Measurements from ENCODE around the gene SUGP2. TPM values are rescaled to one million over a fixed set of nuclear protein-coding genes. Genes with fewer than 3 reads are reported as not detected.

Gene SUGP2
- total and polyA plus RNA-seq, 9 of the 15 experiments (the other 6 are each of a cell fraction or from before 2014, with no cell fraction given): 13.1 to 101 (median 63.1) TPM

DNA sequence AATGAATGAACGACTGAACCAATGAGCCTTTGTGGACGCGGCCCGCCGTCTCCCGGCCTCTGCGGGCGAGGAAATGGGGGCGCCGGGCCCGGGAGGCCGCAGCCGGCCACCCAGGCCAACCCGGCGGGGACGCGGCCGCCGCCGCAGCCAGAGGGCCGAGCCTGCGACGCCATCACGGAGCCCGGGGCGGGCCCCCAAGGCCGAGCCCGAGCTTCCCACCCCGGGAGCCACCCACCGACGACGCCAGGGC lies 216 bp downstream of the SUGP2 start (continued):
- TF ChIP-seq ZNF280B (CRISPR knock-in tag; IDR thresholded peaks at IDR 0.05) (no peak), ZNF76 (CRISPR knock-in tag; IDR thresholded peaks at IDR 0.05; ENCODE audit: borderline replicate concordance) (no peak), SRF (CRISPR knock-in tag; IDR thresholded peaks at IDR 0.05) (0 out of 4 replicates have a peak, but pooled peaks of 1 of the 2 experiments have one; percentile 6), PHB2 (IDR thresholded peaks at IDR 0.05; ENCODE audit: low read depth) (no peak), ZNF77 (CRISPR knock-in tag; IDR thresholded peaks at IDR 0.05) (no peak), HLTF (IDR thresholded peaks at IDR 0.05) (no peak), ZNF584 (CRISPR knock-in tag; IDR thresholded peaks at IDR 0.05; ENCODE audit: low read depth) (no peak), POLR2A (conservative IDR thresholded peaks at IDR 0.05) (no peak), IFI16 (CRISPR knock-in tag; IDR thresholded peaks at IDR 0.05) (no peak), NONO (IDR thresholded peaks at IDR 0.05; ENCODE audit: low read depth in 2 of 2, low read length in 1 of 2) (peak; percentile 57 to 65; a peak in 3 of 4 replicates), HNRNPL (IDR thresholded peaks at IDR 0.05; ENCODE audit: low read depth, low read length) (no peak), SFPQ (IDR thresholded peaks at IDR 0.05; ENCODE audit: low read depth, low read length) (no peak), ZNF431 (CRISPR knock-in tag; IDR thresholded peaks at IDR 0.05) (no peak), LARP7 (IDR thresholded peaks at IDR 0.05) (no peak), TFAM (CRISPR knock-in tag; conservative IDR thresholded peaks at IDR 0.05) (no peak), ZNF354B (CRISPR knock-in tag; IDR thresholded peaks at IDR 0.05) (no peak), SREBF1 (IDR thresholded peaks at IDR 0.05; ENCODE audit: borderline replicate concordance, low read depth, low read length) (no peak), RFX1 (IDR thresholded peaks at IDR 0.05) (no peak), SRSF1 (IDR thresholded peaks at IDR 0.05; ENCODE audit: low read depth, low read length) (no peak), RBBP5 (IDR thresholded peaks at IDR 0.05; ENCODE audit: borderline replicate concordance, insufficient read depth, low read length, poor library complexity, severe bottlenecking) (peak; percentile 26), ZNF175 (CRISPR knock-in tag; IDR thresholded peaks at IDR 0.05; ENCODE audit: low read depth) (no peak), CBX2 (IDR thresholded peaks at IDR 0.05; ENCODE audit: insufficient read depth, low read length, poor library complexity, severe bottlenecking) (no peak), RFX7 (CRISPR knock-in tag; IDR thresholded peaks at IDR 0.05) (no peak), MEF2D (tag; conservative IDR thresholded peaks at IDR 0.05; ENCODE audit: low read depth) (no peak), BHLHE40 (IDR thresholded peaks at IDR 0.05; ENCODE audit: low read length) (no peak), TAL1 (IDR thresholded peaks at IDR 0.05) (no peak), KLF1 (tag; IDR thresholded peaks at IDR 0.05) (no peak)
- TF ChIP-seq, protein P1, sequence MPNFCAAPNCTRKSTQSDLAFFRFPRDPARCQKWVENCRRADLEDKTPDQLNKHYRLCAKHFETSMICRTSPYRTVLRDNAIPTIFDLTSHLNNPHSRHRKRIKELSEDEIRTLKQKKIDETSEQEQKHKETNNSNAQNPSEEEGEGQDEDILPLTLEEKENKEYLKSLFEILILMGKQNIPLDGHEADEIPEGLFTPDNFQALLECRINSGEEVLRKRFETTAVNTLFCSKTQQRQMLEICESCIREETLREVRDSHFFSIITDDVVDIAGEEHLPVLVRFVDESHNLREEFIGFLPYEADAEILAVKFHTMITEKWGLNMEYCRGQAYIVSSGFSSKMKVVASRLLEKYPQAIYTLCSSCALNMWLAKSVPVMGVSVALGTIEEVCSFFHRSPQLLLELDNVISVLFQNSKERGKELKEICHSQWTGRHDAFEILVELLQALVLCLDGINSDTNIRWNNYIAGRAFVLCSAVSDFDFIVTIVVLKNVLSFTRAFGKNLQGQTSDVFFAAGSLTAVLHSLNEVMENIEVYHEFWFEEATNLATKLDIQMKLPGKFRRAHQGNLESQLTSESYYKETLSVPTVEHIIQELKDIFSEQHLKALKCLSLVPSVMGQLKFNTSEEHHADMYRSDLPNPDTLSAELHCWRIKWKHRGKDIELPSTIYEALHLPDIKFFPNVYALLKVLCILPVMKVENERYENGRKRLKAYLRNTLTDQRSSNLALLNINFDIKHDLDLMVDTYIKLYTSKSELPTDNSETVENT (CRISPR knock-in tag; IDR thresholded peaks at IDR 0.05): peak; percentile 80; the same call in 1 of the 2 replicates

All from K562 (cell line).